ENCODE results near the gene EI24. TPM values are rescaled to one million over a fixed set of nuclear protein-coding genes. Genes with fewer than 3 reads are reported as not detected.
A peak's percentile ranks its signal among the peaks of the same experiment; 100 is the strongest.

Gene EI24
- total and polyA plus RNA-seq, 9 of the 15 experiments (the other 6 are each of a cell fraction or from before 2014, with no cell fraction given): 50.4 to 260 (median 168) TPM

DNA sequence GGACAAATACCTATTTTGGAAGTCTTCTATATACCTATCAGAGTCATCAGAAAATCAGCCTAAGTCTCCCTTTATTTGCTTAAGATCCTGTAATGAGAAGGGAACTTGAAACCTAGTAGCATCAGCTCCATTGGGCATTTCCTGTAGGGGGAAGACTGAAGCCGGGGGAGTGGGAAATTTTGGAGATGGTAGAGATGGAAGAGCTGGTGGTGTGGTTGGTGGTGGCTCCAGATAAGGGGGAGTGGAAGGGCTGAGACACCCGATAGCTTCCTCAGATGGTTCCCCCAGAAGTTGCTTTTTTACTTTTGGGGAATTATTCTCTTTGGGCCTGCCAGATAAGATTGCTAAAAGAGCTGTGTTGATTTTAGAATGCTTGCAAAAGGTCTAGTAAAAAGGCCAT lies 16.4 kb upstream of the EI24 start (continued):
- TF ChIP-seq, protein P1, sequence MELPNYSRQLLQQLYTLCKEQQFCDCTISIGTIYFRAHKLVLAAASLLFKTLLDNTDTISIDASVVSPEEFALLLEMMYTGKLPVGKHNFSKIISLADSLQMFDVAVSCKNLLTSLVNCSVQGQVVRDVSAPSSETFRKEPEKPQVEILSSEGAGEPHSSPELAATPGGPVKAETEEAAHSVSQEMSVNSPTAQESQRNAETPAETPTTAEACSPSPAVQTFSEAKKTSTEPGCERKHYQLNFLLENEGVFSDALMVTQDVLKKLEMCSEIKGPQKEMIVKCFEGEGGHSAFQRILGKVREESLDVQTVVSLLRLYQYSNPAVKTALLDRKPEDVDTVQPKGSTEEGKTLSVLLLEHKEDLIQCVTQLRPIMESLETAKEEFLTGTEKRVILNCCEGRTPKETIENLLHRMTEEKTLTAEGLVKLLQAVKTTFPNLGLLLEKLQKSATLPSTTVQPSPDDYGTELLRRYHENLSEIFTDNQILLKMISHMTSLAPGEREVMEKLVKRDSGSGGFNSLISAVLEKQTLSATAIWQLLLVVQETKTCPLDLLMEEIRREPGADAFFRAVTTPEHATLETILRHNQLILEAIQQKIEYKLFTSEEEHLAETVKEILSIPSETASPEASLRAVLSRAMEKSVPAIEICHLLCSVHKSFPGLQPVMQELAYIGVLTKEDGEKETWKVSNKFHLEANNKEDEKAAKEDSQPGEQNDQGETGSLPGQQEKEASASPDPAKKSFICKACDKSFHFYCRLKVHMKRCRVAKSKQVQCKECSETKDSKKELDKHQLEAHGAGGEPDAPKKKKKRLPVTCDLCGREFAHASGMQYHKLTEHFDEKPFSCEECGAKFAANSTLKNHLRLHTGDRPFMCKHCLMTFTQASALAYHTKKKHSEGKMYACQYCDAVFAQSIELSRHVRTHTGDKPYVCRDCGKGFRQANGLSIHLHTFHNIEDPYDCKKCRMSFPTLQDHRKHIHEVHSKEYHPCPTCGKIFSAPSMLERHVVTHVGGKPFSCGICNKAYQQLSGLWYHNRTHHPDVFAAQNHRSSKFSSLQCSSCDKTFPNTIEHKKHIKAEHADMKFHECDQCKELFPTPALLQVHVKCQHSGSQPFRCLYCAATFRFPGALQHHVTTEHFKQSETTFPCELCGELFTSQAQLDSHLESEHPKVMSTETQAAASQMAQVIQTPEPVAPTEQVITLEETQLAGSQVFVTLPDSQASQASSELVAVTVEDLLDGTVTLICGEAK (IDR thresholded peaks at IDR 0.05): peak; percentile 79
- TF ChIP-seq, protein P1 (CRISPR knock-in tag; IDR thresholded peaks at IDR 0.05): no peak
- TF ChIP-seq SLC30A9 (CRISPR knock-in tag; IDR thresholded peaks at IDR 0.05): no peak
- TF ChIP-seq ZNF584 (CRISPR knock-in tag; IDR thresholded peaks at IDR 0.05; ENCODE audit: low read depth): 0 out of 2 replicates have a peak, but pooled peaks have one; percentile 64
- peak; percentile 88; the same call in 1 of the 2 replicates for TF ChIP-seq HDAC2 (IDR thresholded peaks at IDR 0.05)
- no peak for TF ChIP-seq ZBTB8A (IDR thresholded peaks at IDR 0.05; ENCODE audit: partially characterized antibody)
- TF ChIP-seq TEAD4 (IDR thresholded peaks at IDR 0.05; ENCODE audit: low read length): peak; percentile 97
- no peak for TF ChIP-seq TEAD4 (CRISPR knock-in tag; IDR thresholded peaks at IDR 0.05; ENCODE audit: borderline replicate concordance)
- TF ChIP-seq, protein P2, sequence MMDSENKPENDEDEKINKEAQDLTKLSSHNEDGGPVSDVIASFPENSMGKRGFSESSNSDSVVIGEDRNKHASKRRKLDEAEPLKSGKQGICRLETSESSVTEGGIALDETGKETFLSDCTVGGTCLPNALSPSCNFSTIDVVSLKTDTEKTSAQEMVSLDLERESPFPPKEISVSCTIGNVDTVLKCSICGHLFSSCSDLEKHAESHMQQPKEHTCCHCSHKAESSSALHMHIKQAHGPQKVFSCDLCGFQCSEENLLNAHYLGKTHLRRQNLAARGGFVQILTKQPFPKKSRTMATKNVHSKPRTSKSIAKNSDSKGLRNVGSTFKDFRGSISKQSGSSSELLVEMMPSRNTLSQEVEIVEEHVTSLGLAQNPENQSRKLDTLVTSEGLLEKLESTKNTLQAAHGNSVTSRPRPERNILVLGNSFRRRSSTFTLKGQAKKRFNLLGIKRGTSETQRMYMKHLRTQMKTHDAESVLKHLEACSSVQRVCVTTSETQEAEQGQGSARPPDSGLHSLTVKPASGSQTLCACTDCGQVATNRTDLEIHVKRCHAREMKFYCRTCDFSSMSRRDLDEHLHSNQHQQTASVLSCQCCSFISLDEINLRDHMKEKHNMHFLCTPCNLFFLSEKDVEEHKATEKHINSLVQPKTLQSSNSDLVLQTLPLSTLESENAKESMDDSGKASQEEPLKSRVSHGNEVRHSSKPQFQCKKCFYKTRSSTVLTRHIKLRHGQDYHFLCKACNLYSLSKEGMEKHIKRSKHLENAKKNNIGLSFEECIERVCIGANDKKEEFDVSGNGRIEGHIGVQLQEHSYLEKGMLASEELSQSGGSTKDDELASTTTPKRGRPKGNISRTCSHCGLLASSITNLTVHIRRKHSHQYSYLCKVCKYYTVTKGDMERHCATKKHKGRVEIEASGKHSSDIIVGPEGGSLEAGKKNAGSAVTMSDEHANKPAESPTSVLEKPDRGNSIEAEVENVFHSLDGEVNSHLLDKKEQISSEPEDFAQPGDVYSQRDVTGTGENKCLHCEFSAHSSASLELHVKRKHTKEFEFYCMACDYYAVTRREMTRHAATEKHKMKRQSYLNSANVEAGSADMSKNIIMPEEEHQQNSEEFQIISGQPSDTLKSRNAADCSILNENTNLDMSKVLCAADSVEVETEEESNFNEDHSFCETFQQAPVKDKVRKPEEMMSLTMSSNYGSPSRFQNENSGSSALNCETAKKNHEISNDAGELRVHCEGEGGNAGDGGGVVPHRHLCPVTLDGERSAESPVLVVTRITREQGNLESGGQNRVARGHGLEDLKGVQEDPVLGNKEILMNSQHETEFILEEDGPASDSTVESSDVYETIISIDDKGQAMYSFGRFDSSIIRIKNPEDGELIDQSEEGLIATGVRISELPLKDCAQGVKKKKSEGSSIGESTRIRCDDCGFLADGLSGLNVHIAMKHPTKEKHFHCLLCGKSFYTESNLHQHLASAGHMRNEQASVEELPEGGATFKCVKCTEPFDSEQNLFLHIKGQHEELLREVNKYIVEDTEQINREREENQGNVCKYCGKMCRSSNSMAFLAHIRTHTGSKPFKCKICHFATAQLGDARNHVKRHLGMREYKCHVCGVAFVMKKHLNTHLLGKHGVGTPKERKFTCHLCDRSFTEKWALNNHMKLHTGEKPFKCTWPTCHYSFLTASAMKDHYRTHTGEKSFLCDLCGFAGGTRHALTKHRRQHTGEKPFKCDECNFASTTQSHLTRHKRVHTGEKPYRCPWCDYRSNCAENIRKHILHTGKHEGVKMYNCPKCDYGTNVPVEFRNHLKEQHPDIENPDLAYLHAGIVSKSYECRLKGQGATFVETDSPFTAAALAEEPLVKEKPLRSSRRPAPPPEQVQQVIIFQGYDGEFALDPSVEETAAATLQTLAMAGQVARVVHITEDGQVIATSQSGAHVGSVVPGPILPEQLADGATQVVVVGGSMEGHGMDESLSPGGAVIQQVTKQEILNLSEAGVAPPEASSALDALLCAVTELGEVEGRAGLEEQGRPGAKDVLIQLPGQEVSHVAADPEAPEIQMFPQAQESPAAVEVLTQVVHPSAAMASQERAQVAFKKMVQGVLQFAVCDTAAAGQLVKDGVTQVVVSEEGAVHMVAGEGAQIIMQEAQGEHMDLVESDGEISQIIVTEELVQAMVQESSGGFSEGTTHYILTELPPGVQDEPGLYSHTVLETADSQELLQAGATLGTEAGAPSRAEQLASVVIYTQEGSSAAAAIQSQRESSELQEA (IDR thresholded peaks at IDR 0.05; ENCODE audit: low read depth): no peak
- TF ChIP-seq, protein P3, sequence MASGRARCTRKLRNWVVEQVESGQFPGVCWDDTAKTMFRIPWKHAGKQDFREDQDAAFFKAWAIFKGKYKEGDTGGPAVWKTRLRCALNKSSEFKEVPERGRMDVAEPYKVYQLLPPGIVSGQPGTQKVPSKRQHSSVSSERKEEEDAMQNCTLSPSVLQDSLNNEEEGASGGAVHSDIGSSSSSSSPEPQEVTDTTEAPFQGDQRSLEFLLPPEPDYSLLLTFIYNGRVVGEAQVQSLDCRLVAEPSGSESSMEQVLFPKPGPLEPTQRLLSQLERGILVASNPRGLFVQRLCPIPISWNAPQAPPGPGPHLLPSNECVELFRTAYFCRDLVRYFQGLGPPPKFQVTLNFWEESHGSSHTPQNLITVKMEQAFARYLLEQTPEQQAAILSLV (tag; IDR thresholded peaks at IDR 0.05): no peak
